Activated CD4-positive, alpha-beta T cell treated with anti-CD3 and anti-CD28 coated beads, Interleukin-2, amount 10 ng/mL, durations not matched to agents 7 days and 5 days (primary cell): ENCODE data around the gene MAPK7. TPM values are rescaled to one million over a fixed set of nuclear protein-coding genes. Genes with fewer than 3 reads are reported as not detected.

Source experiments
- CTCF ChIA-PET: fragments of 350-600 bp; sonication (Branson Sonifier 250); formaldehyde crosslinking; loops from one replicate; lab custom pipeline; 2021; ENCODE audit warnings: antibody characterized with exemption; lab: Charles Lee
- POLR2A ChIA-PET: fragments of 350-600 bp; sonication (Branson Sonifier 250); formaldehyde crosslinking; loops from one replicate; lab custom pipeline; 2021; ENCODE audit warnings: antibody characterized with exemption; lab: Charles Lee
- DNase-seq: peaks from one replicate; pipeline ENCODE4 v3.0.0-alpha.2; 2020
- H3K27ac Mint-ChIP-seq: one replicate; pipeline ENCODE4 v1.8.0; 2021; ENCODE audit warnings: mild to moderate bottlenecking, moderate library complexity, mixed read lengths
- H3K27me3 Mint-ChIP-seq: one replicate; pipeline ENCODE4 v1.8.0; 2021; ENCODE audit warnings: mixed read lengths
- H3K36me3 Mint-ChIP-seq: one replicate; pipeline ENCODE4 v1.8.0; 2021; ENCODE audit warnings: low read depth, mixed read lengths
- H3K4me1 Mint-ChIP-seq: one replicate; pipeline ENCODE4 v1.8.0; 2021; ENCODE audit warnings: mixed read lengths
- H3K4me3 Mint-ChIP-seq: one replicate; pipeline ENCODE4 v1.8.0; 2021; ENCODE audit warnings: mild to moderate bottlenecking, moderate library complexity, mixed read lengths
- H3K9me3 Mint-ChIP-seq: one replicate; pipeline ENCODE4 v1.8.0; 2021; ENCODE audit warnings: mixed read lengths
- total RNA-seq, 2 experiments: library from RNA; stranded (reverse); gene quantifications; one replicate each; pipeline ENCODE4 v1.2.3, GENCODE V29; 2021

Gene MAPK7
- total RNA-seq, 2 experiments from 2014 or later = 37.6 to 46.5 TPM

- Mint-ChIP-seq H3K27me3 (peaks cover 7% of the 10 kb centered on the region), H3K27ac (no peak overlapping the region), H3K4me3 (no peak overlapping the region), H3K4me1 (no peaks in the 10 kb centered on the region), H3K36me3 (no peaks in the 10 kb centered on the region), H3K9me3 (no peaks in the 10 kb centered on the region)
- ChIA-PET CTCF (interaction anchor here (1.4 kb wide), 1 partner anchor 24 kb away, joined by 4 read pairs; the partner anchor contains the start of gene MAPK7), POLR2A (no interaction called here)
- DNase-seq = no peak
Measured at GRCh38 chr17:19402171-19402570, 23.9 kb downstream of the MAPK7 start.

GRCh38 chr17:19403021-19403420, 24.7 kb downstream of the MAPK7 start:
- H3K4me3 Mint-ChIP-seq = no peak overlapping the region
- ChIA-PET CTCF (interaction anchor here (1.4 kb wide), 1 partner anchor 25 kb away, joined by 4 read pairs; the partner anchor contains the start of gene MAPK7), POLR2A (no interaction called here)
- peaks cover 7% of the 10 kb centered on the region for H3K27me3 Mint-ChIP-seq
- DNase-seq = no peak
- no peak overlapping the region for H3K27ac Mint-ChIP-seq
- H3K36me3 Mint-ChIP-seq = no peaks in the 10 kb centered on the region
- H3K4me1 Mint-ChIP-seq = no peaks in the 10 kb centered on the region
- H3K9me3 Mint-ChIP-seq = no peaks in the 10 kb centered on the region

GRCh38 chr17:19404264-19404663, 26.0 kb downstream of the MAPK7 start:
- no peak for DNase-seq
- ChIA-PET CTCF (no interaction called here), POLR2A (no interaction called here)
- H3K4me1 Mint-ChIP-seq = no peaks in the 10 kb centered on the region
- H3K27me3 Mint-ChIP-seq = peaks cover 7% of the 10 kb centered on the region
- no peaks in the 10 kb centered on the region for H3K36me3 Mint-ChIP-seq
- H3K27ac Mint-ChIP-seq = no peak overlapping the region
- no peaks in the 10 kb centered on the region for H3K9me3 Mint-ChIP-seq
- H3K4me3 Mint-ChIP-seq = no peak overlapping the region

DNA sequence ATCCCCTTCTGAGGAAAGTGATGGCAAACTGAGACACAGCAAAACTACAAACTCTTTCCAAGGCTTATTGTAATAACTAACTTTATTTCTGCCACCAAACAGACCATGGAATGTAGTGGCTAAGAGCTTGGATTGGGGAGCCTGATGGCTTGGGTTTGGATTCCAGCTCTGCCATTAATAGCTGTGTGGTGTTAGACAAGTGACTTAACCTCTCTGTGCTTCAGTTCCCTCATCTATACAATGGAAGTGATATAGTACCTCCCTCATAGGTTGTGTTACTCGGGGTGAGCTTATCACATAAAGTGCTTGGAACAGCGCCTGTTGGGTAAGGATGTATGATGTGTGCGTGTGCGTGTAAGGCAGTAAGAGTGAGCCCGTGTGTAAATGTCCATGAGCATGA, 26.8 kb downstream of the MAPK7 start:
- CTCF ChIA-PET = no interaction called here
- H3K4me3 Mint-ChIP-seq = no peak overlapping the region
- no peak for DNase-seq
- H3K27ac Mint-ChIP-seq = no peak overlapping the region
- H3K9me3 Mint-ChIP-seq = no peaks in the 10 kb centered on the region
- no peaks in the 10 kb centered on the region for H3K36me3 Mint-ChIP-seq
- H3K27me3 Mint-ChIP-seq = peaks cover 7% of the 10 kb centered on the region
- H3K4me1 Mint-ChIP-seq = no peaks in the 10 kb centered on the region
- POLR2A ChIA-PET = no interaction called here

GRCh38 chr17:19407601-19408345, 29.5 kb downstream of the MAPK7 start:
- ChIA-PET POLR2A (no interaction called here), CTCF (interaction anchor here (1.2 kb wide), 1 partner anchor 39 kb away, joined by 3 read pairs; no protein-coding TSS in a partner anchor)
- Mint-ChIP-seq H3K36me3 (no peaks in the 10 kb centered on the region), H3K4me3 (no peak overlapping the region), H3K4me1 (no peaks in the 10 kb centered on the region), H3K27ac (no peak overlapping the region), H3K27me3 (peaks cover 2% of the 10 kb centered on the region), H3K9me3 (no peaks in the 10 kb centered on the region)
- no peak for DNase-seq

DNA sequence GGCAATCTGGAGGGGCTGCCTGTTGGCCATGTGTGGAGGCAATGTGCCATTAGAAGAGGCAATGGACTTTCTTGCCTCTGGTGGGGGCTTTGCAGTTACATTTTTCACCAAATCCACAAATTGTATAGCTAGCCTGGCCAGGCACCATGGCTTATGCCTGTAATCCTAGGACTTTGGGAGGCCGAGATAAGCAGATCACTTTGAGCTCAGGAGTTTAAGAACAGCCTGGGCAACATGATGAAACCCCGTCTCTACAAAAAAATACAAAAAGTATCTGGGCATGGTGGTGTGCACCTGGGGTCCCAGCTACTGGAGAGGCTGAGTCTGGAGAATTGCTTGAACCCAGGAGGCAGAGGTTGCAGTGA, 30.0 kb downstream of the MAPK7 start:
- H3K36me3 Mint-ChIP-seq = no peaks in the 10 kb centered on the region
- POLR2A ChIA-PET = no interaction called here
- no peak for DNase-seq
- no peak overlapping the region for H3K4me3 Mint-ChIP-seq
- no peak overlapping the region for H3K27ac Mint-ChIP-seq
- CTCF ChIA-PET = interaction anchor here (1.2 kb wide), 1 partner anchor 38 kb away, joined by 3 read pairs; no protein-coding TSS in a partner anchor
- no peaks in the 10 kb centered on the region for H3K4me1 Mint-ChIP-seq
- H3K9me3 Mint-ChIP-seq = no peaks in the 10 kb centered on the region
- H3K27me3 Mint-ChIP-seq = peaks cover 2% of the 10 kb centered on the region

DNA sequence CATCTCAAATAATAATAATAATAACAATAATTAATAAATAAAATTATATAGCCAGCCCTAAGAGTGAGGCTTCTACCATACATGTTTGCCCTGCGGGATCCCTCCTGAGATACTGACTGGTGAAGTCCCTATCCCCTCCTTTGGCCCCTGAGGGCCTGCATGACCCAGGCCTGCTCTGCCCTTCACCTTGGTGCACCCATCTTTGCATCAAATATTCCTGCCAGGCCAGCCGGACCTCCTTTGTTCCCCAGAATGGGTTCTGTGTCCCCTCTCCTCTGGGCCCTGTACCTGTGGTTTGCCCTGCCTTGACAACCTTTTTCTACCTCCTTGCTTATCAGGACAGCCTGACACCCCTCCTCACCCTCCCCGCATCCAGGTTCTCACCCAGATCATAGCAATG, 30.8 kb downstream of the MAPK7 start:
- H3K4me1 Mint-ChIP-seq = no peaks in the 10 kb centered on the region
- ChIA-PET CTCF (interaction anchor here (1.2 kb wide), 1 partner anchor 38 kb away, joined by 3 read pairs; no protein-coding TSS in a partner anchor), POLR2A (no interaction called here)
- DNase-seq = no peak
- no peaks in the 10 kb centered on the region for H3K9me3 Mint-ChIP-seq
- peaks cover 2% of the 10 kb centered on the region for H3K27me3 Mint-ChIP-seq
- no peak overlapping the region for H3K4me3 Mint-ChIP-seq
- H3K27ac Mint-ChIP-seq = no peak overlapping the region
- H3K36me3 Mint-ChIP-seq = no peaks in the 10 kb centered on the region

- DNase-seq = no peak
- ChIA-PET CTCF (no interaction called here), POLR2A (no interaction called here)
- Mint-ChIP-seq H3K4me1 (no peaks in the 10 kb centered on the region), H3K36me3 (no peaks in the 10 kb centered on the region), H3K4me3 (no peak overlapping the region), H3K27ac (no peak overlapping the region), H3K27me3 (no peaks in the 10 kb centered on the region), H3K9me3 (no peaks in the 10 kb centered on the region)
Measured at GRCh38 chr17:19409509-19409908, 31.2 kb downstream of the MAPK7 start.

DNA sequence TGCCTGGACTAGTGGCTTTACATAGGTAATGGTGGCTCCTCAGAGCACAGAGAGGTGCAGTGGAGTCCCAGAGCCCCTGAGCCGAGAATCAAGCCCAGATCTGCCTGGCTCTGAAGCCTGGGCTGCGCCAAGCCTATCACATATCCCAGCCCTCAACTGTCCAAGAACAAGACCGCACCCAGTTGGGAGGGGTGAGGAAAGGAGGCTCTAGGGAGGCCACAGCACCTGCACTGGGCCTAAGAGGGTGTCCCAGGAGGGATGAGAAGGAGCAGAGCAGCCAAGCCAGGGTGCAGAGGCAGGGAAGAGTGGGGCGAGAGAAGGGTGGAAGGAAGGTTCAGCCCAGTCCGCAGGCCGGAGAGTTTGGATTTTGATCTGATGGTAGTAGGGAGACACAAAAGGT, 31.8 kb downstream of the MAPK7 start:
- Mint-ChIP-seq H3K9me3 (no peaks in the 10 kb centered on the region), H3K27me3 (no peaks in the 10 kb centered on the region), H3K4me1 (no peaks in the 10 kb centered on the region), H3K36me3 (no peaks in the 10 kb centered on the region), H3K27ac (no peak overlapping the region), H3K4me3 (no peak overlapping the region)
- ChIA-PET CTCF (no interaction called here), POLR2A (no interaction called here)
- DNase-seq = no peak

- no peak for DNase-seq
- H3K36me3 Mint-ChIP-seq = no peaks in the 10 kb centered on the region
- H3K4me1 Mint-ChIP-seq = no peaks in the 10 kb centered on the region
- no peaks in the 10 kb centered on the region for H3K9me3 Mint-ChIP-seq
- CTCF ChIA-PET = no interaction called here
- H3K27ac Mint-ChIP-seq = no peak within 1 kb of the TSS
- POLR2A ChIA-PET = no interaction called here
- no peak within 1 kb of the TSS for H3K4me3 Mint-ChIP-seq
- H3K27me3 Mint-ChIP-seq = no peaks in the 10 kb centered on the region
Measured at GRCh38 chr17:19410875-19411620, 32.8 kb downstream of the MAPK7 start, which contains the start of gene RNF112. Gene RNF112, plus strand, starts transcription at chr17:19411232. Its CDS starts 177 bp downstream, at chr17:19411409.

GRCh38 chr17:19411631-19412030, 33.3 kb downstream of the MAPK7 start:
- CTCF ChIA-PET = interaction anchor here (0.9 kb wide), 1 partner anchor 47 kb away, joined by 3 read pairs; no protein-coding TSS in a partner anchor
- H3K27me3 Mint-ChIP-seq = no peaks in the 10 kb centered on the region
- no peak for DNase-seq
- no peak overlapping the region for H3K4me3 Mint-ChIP-seq
- POLR2A ChIA-PET = no interaction called here
- H3K27ac Mint-ChIP-seq = no peak overlapping the region
- H3K36me3 Mint-ChIP-seq = no peaks in the 10 kb centered on the region
- H3K9me3 Mint-ChIP-seq = no peaks in the 10 kb centered on the region
- no peaks in the 10 kb centered on the region for H3K4me1 Mint-ChIP-seq

- H3K36me3 Mint-ChIP-seq = no peaks in the 10 kb centered on the region
- ChIA-PET POLR2A (no interaction called here), CTCF (interaction anchor here (0.9 kb wide), 1 partner anchor 48 kb away, joined by 3 read pairs; no protein-coding TSS in a partner anchor)
- DNase-seq = no peak
- no peaks in the 10 kb centered on the region for H3K9me3 Mint-ChIP-seq
- no peaks in the 10 kb centered on the region for H3K4me1 Mint-ChIP-seq
- no peaks in the 10 kb centered on the region for H3K27me3 Mint-ChIP-seq
- no peak overlapping the region for H3K27ac Mint-ChIP-seq
- no peak overlapping the region for H3K4me3 Mint-ChIP-seq
Measured at GRCh38 chr17:19412510-19412909, 34.2 kb downstream of the MAPK7 start.

- Mint-ChIP-seq H3K36me3 (no peaks in the 10 kb centered on the region), H3K9me3 (no peaks in the 10 kb centered on the region), H3K4me3 (no peak overlapping the region), H3K27ac (no peak overlapping the region), H3K4me1 (no peaks in the 10 kb centered on the region), H3K27me3 (no peaks in the 10 kb centered on the region)
- POLR2A ChIA-PET = no interaction called here
- CTCF ChIA-PET = interaction anchor here (0.5 kb wide), 1 partner anchor 433 kb away, joined by 4 read pairs; no protein-coding TSS in a partner anchor
- no peak for DNase-seq
Measured at GRCh38 chr17:19412984-19413383, 34.7 kb downstream of the MAPK7 start.
